HCT116 (cell line): Measurements from ENCODE around the gene KCNE4. TPM values are rescaled to one million over a fixed set of nuclear protein-coding genes. Genes with fewer than 3 reads are reported as not detected.
"Not testable (repeated sequence)": the region's sequence is repeated elsewhere in the genome, so short reads cannot be mapped to it uniquely, and the experiment has no call there.

Experiments
- ATAC-seq: fragments of 200-7000 bp; cut with Tn5 transposase; 2 replicates; pipeline ENCODE4 v1.9.1; 2020; ENCODE audit warnings: mild to moderate bottlenecking, moderate library complexity
- BruUV-seq: library from RNA; stranded (reverse); fragments of 400-500 nt; replicated peaks from 2 replicates; lab custom pipeline; 2021; lab: Mats Ljungman, UMichigan
- CTCF ChIA-PET: fragments of 300-600 bp; sonication (Branson Sonifier 250); formaldehyde crosslinking; loops from one replicate; lab custom pipeline; 2021; ENCODE audit warnings: antibody characterized with exemption; lab: Charles Lee
- POLR2A ChIA-PET: fragments of 300-600, 350-600 bp; sonication (Branson Sonifier 250); formaldehyde crosslinking; loops from one replicate; lab custom pipeline; 2021; ENCODE audit warnings: antibody characterized with exemption; lab: Charles Lee
- RAD21 ChIA-PET, 2 experiments: fragments of 300-600 bp; sonication (Branson Sonifier 250); formaldehyde crosslinking; loops; one replicate each; lab custom pipeline; 2023; ENCODE audit warnings: low total read pairs in 2 of 2; ENCODE audit not compliant: uncharacterized antibody in 2 of 2, unreplicated experiment in 2 of 2, low non-redundant PET in 1 of 2; lab: Charles Lee
- DNase-seq: peaks from one replicate; pipeline ENCODE4 v3.0.0-alpha.2; 2010; ENCODE audit warnings: low read depth, low spot score
- H2AFZ ChIP-seq: fragments of 200-600 bp; shearing (Covaris generic), sonication (generic); 2 replicates; pipeline ENCODE4 v1.6.1; 2017; ENCODE audit warnings: low read depth, mixed run types, mixed read lengths, antibody characterized with exemption, low read length; ENCODE audit not compliant: poor library complexity, severe bottlenecking
- H3K27ac ChIP-seq: 2 replicates; pipeline ENCODE4 v1.5.1; 2012; ENCODE audit warnings: low read depth, low read length
- H3K27me3 ChIP-seq: fragments of 200-600 bp; sonication (generic); 2 replicates; pipeline ENCODE4 v1.6.1; 2016; ENCODE audit warnings: mixed run types, low read length, mixed read lengths; ENCODE audit not compliant: insufficient read depth
- H3K36me3 ChIP-seq, 2 experiments: fragments of 200-500 bp in 1 of 2; fragments of 200-600 bp in 1 of 2; sonication (Bioruptor generic) in 1 of 2; sonication (generic) in 1 of 2; 2 replicates each; pipeline versions ENCODE4 v1.5.1 to v1.6.1; 2014 to 2016; ENCODE audit warnings: low read length in 2 of 2, inconsistent platforms in 1 of 2, mixed read lengths in 1 of 2, mixed run types in 1 of 2; ENCODE audit not compliant: insufficient read depth in 2 of 2, control insufficient read depth in 1 of 2
- H3K4me1 ChIP-seq, 2 experiments: fragments of 200-600 bp in 1 of 2; sonication (generic) in 1 of 2; 2 replicates each; pipeline versions ENCODE4 v1.5.1 to v1.6.1; 2012 to 2017; ENCODE audit warnings: low read length in 2 of 2, inconsistent platforms in 1 of 2, mild to moderate bottlenecking in 1 of 2, mixed read lengths in 1 of 2, mixed run types in 1 of 2, moderate library complexity in 1 of 2; ENCODE audit not compliant: insufficient read depth in 2 of 2, control insufficient read depth in 1 of 2
- H3K4me2 ChIP-seq: fragments of 200-600 bp; sonication (generic); 2 replicates; pipeline ENCODE4 v1.6.1; 2017; ENCODE audit warnings: mixed run types, low read length, mixed read lengths
- H3K4me3 ChIP-seq, 2 experiments: fragments of 200-600 bp in 1 of 2; sonication (generic) in 1 of 2; replicated peaks in 1 of 2; 2 replicates each; pipeline ENCODE4 v1.5.1; 2011 to 2016; ENCODE audit warnings: low read length in 2 of 2, control low read depth in 1 of 2, low read depth in 1 of 2, mild to moderate bottlenecking in 1 of 2, mixed read lengths in 1 of 2, mixed run types in 1 of 2
- H3K79me2 ChIP-seq: fragments of 200-600 bp; sonication (generic); 2 replicates; pipeline ENCODE4 v1.6.1; 2017; ENCODE audit warnings: mild to moderate bottlenecking, mixed run types, low read length, moderate library complexity, mixed read lengths; ENCODE audit not compliant: insufficient read depth
- H3K9ac ChIP-seq: fragments of 200-600 bp; sonication (generic); 2 replicates; pipeline ENCODE4 v1.6.1; 2016; ENCODE audit warnings: low read length, mixed read lengths
- H3K9me2 ChIP-seq: fragments of 200-600 bp; sonication (generic), shearing (Covaris generic); 2 replicates; pipeline ENCODE4 v1.6.1; 2017; ENCODE audit warnings: mixed run types, mild to moderate bottlenecking, moderate library complexity; ENCODE audit not compliant: insufficient read depth
- H3K9me3 ChIP-seq, 2 experiments: fragments of 200-500 bp in 1 of 2; fragments of 200-600 bp in 1 of 2; sonication (Bioruptor generic) in 1 of 2; sonication (generic) in 1 of 2; 2 replicates each; pipeline ENCODE4 v1.6.1; 2014 to 2017; ENCODE audit warnings: low read length in 2 of 2, mixed read lengths in 2 of 2, inconsistent platforms in 1 of 2, low read depth in 1 of 2, mild to moderate bottlenecking in 1 of 2, mixed run types in 1 of 2, moderate library complexity in 1 of 2; ENCODE audit not compliant: control insufficient read depth in 1 of 2, insufficient read depth in 1 of 2
- H4K20me1 ChIP-seq: fragments of 200-600 bp; sonication (generic), shearing (Covaris generic); 2 replicates; pipeline ENCODE4 v1.6.1; 2017; ENCODE audit warnings: mixed run types, mild to moderate bottlenecking, moderate library complexity; ENCODE audit not compliant: insufficient read depth
- SRF ChIP-seq: IDR thresholded peaks from 2 replicates; pipeline ENCODE4 v1.6.1; 2012; ENCODE audit warnings: low read depth
- YY1 ChIP-seq: IDR thresholded peaks from 2 replicates; pipeline ENCODE4 v1.6.1; 2011; ENCODE audit warnings: low read length, low read depth, moderate library complexity, mild to moderate bottlenecking; ENCODE audit not compliant: insufficient replicate concordance; ENCODE audit errors: extremely low read depth
- ZNF274 ChIP-seq: fragments of 200-500 bp; sonication (Bioruptor generic); IDR thresholded peaks from 2 replicates; pipeline ENCODE4 v1.6.1; 2014; ENCODE audit warnings: mild to moderate bottlenecking, low read depth, low read length, inconsistent platforms
- intact Hi-C: fragments of 100-400 bp; cut with micrococcal nuclease; formaldehyde crosslinking; loops from 2 replicates; pipeline ENCODE4 v1.10.0; 2022
- total RNA-seq: library from RNA; stranded (reverse); gene quantifications from one replicate; pipeline ENCODE4 v1.2.1, GENCODE V29; 2021; ENCODE audit not compliant: unreplicated experiment

The KCNE4 gene
- total RNA-seq, 1 experiment from 2014 or later, result not detected

- ChIA-PET POLR2A (no interaction called here), CTCF (no interaction called here), RAD21 (no interaction called here)
- Histone ChIP-seq H3K27me3 (no peaks in the 10 kb centered on the region), H3K4me2 (no peak overlapping the region), H3K27ac (no peak overlapping the region), H3K79me2 (no peaks in the 10 kb centered on the region), H3K9me2 (no peaks in the 10 kb centered on the region), H4K20me1 (no peaks in the 10 kb centered on the region), H3K9me3 (no peaks in the 10 kb centered on the region), H3K9ac (no peak overlapping the region), H3K36me3 (no peaks in the 10 kb centered on the region), H3K4me1 (peaks cover 0 to 5% of the 10 kb centered on the region in 2 experiments; a peak in 1 of 4 replicates), H2AFZ (no peak overlapping the region), H3K4me3 (no peak overlapping the region)
- ATAC-seq, result no peak
- no TSS peak for BruUV-seq
- TF ChIP-seq YY1, result no peak
- TF ChIP-seq SRF, result no peak
- TF ChIP-seq ZNF274, result no peak
- intact Hi-C loops, result no loop called here
- no peak for DNase-seq
Measured at GRCh38 chr2:223079925-223080324, 27.9 kb downstream of the KCNE4 start.

- H3K27ac ChIP-seq, H3K9me2 ChIP-seq, H2AFZ ChIP-seq, DNase-seq, H3K4me2 ChIP-seq, H3K79me2 ChIP-seq, H3K27me3 ChIP-seq, BruUV-seq, CTCF ChIA-PET, RAD21 ChIA-PET, intact Hi-C loops, H4K20me1 ChIP-seq, ATAC-seq, H3K4me1 ChIP-seq, H3K4me3 ChIP-seq, H3K36me3 ChIP-seq, H3K9me3 ChIP-seq, POLR2A ChIA-PET, H3K9ac ChIP-seq: not testable (repeated sequence)
Measured at GRCh38 chr2:223080790-223081360, 28.9 kb downstream of the KCNE4 start.
